Measurements from ENCODE around the gene KIRREL3. TPM values are rescaled to one million over a fixed set of nuclear protein-coding genes. Genes with fewer than 3 reads are reported as not detected.

KIRREL3 gene
- total and polyA plus RNA-seq, 9 of the 15 experiments (the other 6 are each of a cell fraction or from before 2014, with no cell fraction given), result 0.04 to 0.10 TPM; not detected in 7

GRCh38 chr11:126547691-126548090 is 452.9 kb downstream of the KIRREL3 start:
- H3K27ac ChIP-seq (ENCODE audit: extremely low read depth, low read depth, low read length), result no peak overlapping the region
- peaks cover 7 to 58% of the 10 kb centered on the region in 2 experiments; a peak in 4 of 5 replicates for H3K27me3 ChIP-seq (ENCODE audit: control insufficient read depth in 2 of 2, insufficient read depth in 2 of 2, low read length in 2 of 2)
- no peaks in the 10 kb centered on the region for H3K79me2 ChIP-seq (ENCODE audit: control insufficient read depth, insufficient read depth, low read length)
- intact Hi-C loops (cut with micrococcal nuclease) (no loop called here), in situ Hi-C loops (cut with MboI) (no loop called here)
- ChIA-PET CTCF (ENCODE audit: low intra/inter-chr PET ratio) (no interaction called here), POLR2A (interaction anchor here (0.6 to 0.7 kb wide), 2 partner anchors 23 to 692 kb away, joined by 3 read pairs; no protein-coding TSS in a partner anchor)
- no peak overlapping the region for H3K4me3 ChIP-seq
- H4K20me1 ChIP-seq (replicated peaks; ENCODE audit: control insufficient read depth, insufficient read depth, low read length), result 0 out of 2 replicates have a peak, but pooled peaks cover 3% of the 10 kb centered on the region
- FAIRE-seq (no peak), ATAC-seq (no peak; the same call in 1 of the 3 replicates), DNase-seq (ENCODE audit: extremely low read depth in 1 of 4, low spot score in 3 of 4) (no peak)
- no peaks in the 10 kb centered on the region for H3K4me1 ChIP-seq (replicated peaks in 1 of 2; ENCODE audit: control insufficient read depth in 2 of 2, insufficient read depth in 2 of 2, low read length in 2 of 2)
- no peaks in the 10 kb centered on the region for H3K9me3 ChIP-seq (replicated peaks; ENCODE audit: control insufficient read depth, insufficient read depth, low read depth, low read length)
- no peaks in the 10 kb centered on the region for H3K36me3 ChIP-seq (ENCODE audit: control insufficient read depth, insufficient read depth, low read length)
- no TSS peak for BruUV-seq (replicated peaks)
- H3K9ac ChIP-seq (ENCODE audit: insufficient read depth in 1 of 2, low read depth in 2 of 2, low read length in 2 of 2), result no peak overlapping the region
- no peak overlapping the region for H3K4me2 ChIP-seq (ENCODE audit: insufficient read depth, low read length)
- peaks cover 3% of the 10 kb centered on the region for H3K9me1 ChIP-seq (ENCODE audit: control insufficient read depth, insufficient read depth, low read length)
- WGBS (ENCODE audit: insufficient coverage, low coverage, missing lambda C conversion rate), result 0% methylated on average over 7 of the region's 9 CpGs
- no peak overlapping the region for H2AFZ ChIP-seq (ENCODE audit: low read depth, low read length)
- TF ChIP-seq BACH1 (tag; IDR thresholded peaks at IDR 0.05) (no peak), EZH2 (IDR thresholded peaks at IDR 0.05; ENCODE audit: borderline replicate concordance, low read depth, low read length) (no peak), ATF3 (IDR thresholded peaks at IDR 0.05) (no peak), ATF3 (CRISPR knock-in tag; conservative IDR thresholded peaks at IDR 0.05) (no peak), CREB3L1 (IDR thresholded peaks at IDR 0.05; ENCODE audit: borderline replicate concordance, low read depth) (no peak), TEAD1 (CRISPR knock-in tag; IDR thresholded peaks at IDR 0.05) (no peak), HNRNPL (IDR thresholded peaks at IDR 0.05; ENCODE audit: low read depth, low read length) (no peak), MITF (IDR thresholded peaks at IDR 0.05) (no peak), ZNF830 (CRISPR knock-in tag; IDR thresholded peaks at IDR 0.05) (no peak), KAT7 (CRISPR knock-in tag; IDR thresholded peaks at IDR 0.05; ENCODE audit: borderline replicate concordance) (no peak), DDX20 (tag; IDR thresholded peaks at IDR 0.05; ENCODE audit: low read depth) (no peak), CREB1 (IDR thresholded peaks at IDR 0.05) (no peak), CREB1 (CRISPR knock-in tag; IDR thresholded peaks at IDR 0.05) (no peak), NCOA1 (IDR thresholded peaks at IDR 0.05; ENCODE audit: low read depth) (no peak), LCOR (CRISPR knock-in tag; IDR thresholded peaks at IDR 0.05) (no peak), NEUROD1 (IDR thresholded peaks at IDR 0.05; ENCODE audit: borderline replicate concordance, low read depth, low read length, partially characterized antibody) (no peak), RCOR1 (IDR thresholded peaks at IDR 0.05; ENCODE audit: borderline replicate concordance in 1 of 2, low read depth in 2 of 2, low read length in 2 of 2) (no peak), UBTF (IDR thresholded peaks at IDR 0.05; ENCODE audit: borderline replicate concordance in 1 of 2, low read depth in 2 of 2, low read length in 2 of 2) (no peak)

Measured in K562 (cell line).